ENCODE results near the gene LMCD1. TPM values are rescaled to one million over a fixed set of nuclear protein-coding genes. Genes with fewer than 3 reads are reported as not detected.

Gene LMCD1
- total and polyA plus RNA-seq, 2 experiments from 2014 or later: 21.8 to 35.3 TPM

DNA sequence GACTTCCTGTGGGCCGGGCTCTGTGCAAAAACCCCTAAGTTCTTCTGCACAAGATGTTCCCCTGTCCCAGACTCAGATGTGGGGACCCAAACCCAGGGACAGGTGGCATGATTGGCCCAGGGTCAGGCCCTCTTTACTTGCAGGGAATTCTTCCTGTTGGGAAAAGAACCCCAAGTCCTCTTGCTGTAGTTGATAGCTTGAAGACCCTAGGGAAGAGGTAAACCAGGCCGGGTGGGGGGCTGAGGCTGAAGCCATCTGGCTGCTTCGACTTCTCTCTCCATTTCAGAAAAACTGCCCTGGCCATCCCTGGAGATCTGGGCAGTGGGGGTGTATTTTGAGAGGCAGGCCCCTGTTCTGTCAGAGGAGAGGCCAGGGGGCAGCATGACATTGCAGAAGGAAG is 119.5 kb downstream of the LMCD1 start:
- Histone ChIP-seq H3K36me3 (ENCODE audit: insufficient read depth) (no peaks in the 10 kb centered on the region), H3K79me2 (replicated peaks; ENCODE audit: insufficient read depth) (no peaks in the 10 kb centered on the region), H3K4me2 (no peak overlapping the region), H3F3A (replicated peaks; ENCODE audit: low read depth) (no peaks in the 10 kb centered on the region), H3K27ac (ENCODE audit: low read depth) (no peak overlapping the region), H3K27me3 (ENCODE audit: insufficient read depth) (no peaks in the 10 kb centered on the region), H3K9me2 (ENCODE audit: insufficient read depth) (no peaks in the 10 kb centered on the region), H4K20me1 (replicated peaks; ENCODE audit: insufficient read depth) (no peaks in the 10 kb centered on the region), H3K4me1 (ENCODE audit: insufficient read depth) (no peaks in the 10 kb centered on the region), H2AFZ (no peak overlapping the region), H3K4me3 (no peak overlapping the region)
- H3K9me3 Mint-ChIP-seq: peaks cover 3% of the 10 kb centered on the region; the same call in 2 of the 3 replicates
- no peak overlapping the region for H3K4me3 Mint-ChIP-seq
- no peak overlapping the region for H3K27ac Mint-ChIP-seq
- no peak for DNase-seq (ENCODE audit: low spot score)
- no peak for ATAC-seq
- no peaks in the 10 kb centered on the region; the same call in 2 of the 3 replicates for H3K36me3 Mint-ChIP-seq (ENCODE audit: low read depth)
- TF ChIP-seq POLR2AphosphoS5 (IDR thresholded peaks at IDR 0.05; ENCODE audit: low read depth): no peak
- TF ChIP-seq, protein P1, sequence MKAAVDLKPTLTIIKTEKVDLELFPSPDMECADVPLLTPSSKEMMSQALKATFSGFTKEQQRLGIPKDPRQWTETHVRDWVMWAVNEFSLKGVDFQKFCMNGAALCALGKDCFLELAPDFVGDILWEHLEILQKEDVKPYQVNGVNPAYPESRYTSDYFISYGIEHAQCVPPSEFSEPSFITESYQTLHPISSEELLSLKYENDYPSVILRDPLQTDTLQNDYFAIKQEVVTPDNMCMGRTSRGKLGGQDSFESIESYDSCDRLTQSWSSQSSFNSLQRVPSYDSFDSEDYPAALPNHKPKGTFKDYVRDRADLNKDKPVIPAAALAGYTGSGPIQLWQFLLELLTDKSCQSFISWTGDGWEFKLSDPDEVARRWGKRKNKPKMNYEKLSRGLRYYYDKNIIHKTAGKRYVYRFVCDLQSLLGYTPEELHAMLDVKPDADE (IDR thresholded peaks at IDR 0.05): no peak
- TF ChIP-seq ZNF331 (CRISPR knock-in tag; IDR thresholded peaks at IDR 0.05; ENCODE audit: low read depth): no peak
- no peak for TF ChIP-seq NANOG (IDR thresholded peaks at IDR 0.05; ENCODE audit: borderline replicate concordance)
- TF ChIP-seq EZH2phosphoT487 (IDR thresholded peaks at IDR 0.05; ENCODE audit: unreplicated experiment): no peak
- TF ChIP-seq CTCF (conservative IDR thresholded peaks at IDR 0.05; ENCODE audit: low read depth in 2 of 2): no peak
- peaks cover 12% of the 10 kb centered on the region for H3K4me1 Mint-ChIP-seq
- peaks cover 10% of the 10 kb centered on the region for H3K27me3 Mint-ChIP-seq (ENCODE audit: insufficient read depth, low read depth, poor library complexity)

DNA sequence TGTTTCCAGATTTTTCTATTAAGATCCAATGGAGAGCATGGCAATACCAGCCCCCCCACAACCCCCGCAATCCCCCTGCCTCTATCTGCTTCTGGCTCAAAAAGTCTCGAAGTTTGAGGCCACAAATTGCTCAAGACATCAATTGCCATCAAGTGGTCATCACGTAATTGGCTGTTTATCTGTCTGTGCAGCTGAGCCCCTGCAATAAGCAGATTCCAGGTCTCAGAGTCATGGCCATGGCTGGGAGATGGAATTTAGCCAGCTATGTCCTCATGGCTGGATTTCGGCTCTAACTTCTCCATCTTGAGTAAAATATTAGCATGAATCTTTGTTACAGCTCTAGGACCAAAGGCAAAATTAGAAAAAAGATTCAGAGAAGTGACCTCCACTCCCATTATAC is 120.2 kb downstream of the LMCD1 start:
- Histone ChIP-seq H3K27me3 (ENCODE audit: insufficient read depth) (no peaks in the 10 kb centered on the region), H3F3A (replicated peaks; ENCODE audit: low read depth) (no peaks in the 10 kb centered on the region), H3K9me2 (ENCODE audit: insufficient read depth) (no peaks in the 10 kb centered on the region), H3K4me3 (no peak overlapping the region), H3K36me3 (ENCODE audit: insufficient read depth) (no peaks in the 10 kb centered on the region), H2AFZ (no peak overlapping the region), H4K20me1 (replicated peaks; ENCODE audit: insufficient read depth) (no peaks in the 10 kb centered on the region), H3K4me2 (no peak overlapping the region), H3K27ac (ENCODE audit: low read depth) (no peak overlapping the region), H3K79me2 (replicated peaks; ENCODE audit: insufficient read depth) (no peaks in the 10 kb centered on the region), H3K4me1 (ENCODE audit: insufficient read depth) (no peaks in the 10 kb centered on the region)
- H3K9me3 Mint-ChIP-seq: peaks cover 3% of the 10 kb centered on the region; the same call in 2 of the 3 replicates
- peaks cover 12% of the 10 kb centered on the region for H3K4me1 Mint-ChIP-seq
- peaks cover 10% of the 10 kb centered on the region for H3K27me3 Mint-ChIP-seq (ENCODE audit: insufficient read depth, low read depth, poor library complexity)
- H3K27ac Mint-ChIP-seq: no peak overlapping the region
- no peaks in the 10 kb centered on the region; the same call in 2 of the 3 replicates for H3K36me3 Mint-ChIP-seq (ENCODE audit: low read depth)
- no peak overlapping the region for H3K4me3 Mint-ChIP-seq
- ATAC-seq (no peak), DNase-seq (ENCODE audit: low spot score) (no peak)
- TF ChIP-seq EZH2 (IDR thresholded peaks at IDR 0.05; ENCODE audit: low read depth, unreplicated experiment) (no peak), CREB1 (CRISPR knock-in tag; IDR thresholded peaks at IDR 0.05; ENCODE audit: low read depth) (no peak), EZH2phosphoT487 (IDR thresholded peaks at IDR 0.05; ENCODE audit: unreplicated experiment) (no peak), CTCF (conservative IDR thresholded peaks at IDR 0.05; ENCODE audit: low read depth in 2 of 2) (no peak), REST (IDR thresholded peaks at IDR 0.05; ENCODE audit: unreplicated experiment) (no peak), JUNB (IDR thresholded peaks at IDR 0.05; ENCODE audit: unreplicated experiment) (no peak), POLR2AphosphoS5 (IDR thresholded peaks at IDR 0.05; ENCODE audit: low read depth) (no peak), ZNF331 (CRISPR knock-in tag; IDR thresholded peaks at IDR 0.05; ENCODE audit: low read depth) (no peak)
- TF ChIP-seq, protein P1 (IDR thresholded peaks at IDR 0.05): no peak

All from GM23338 (cell line).